H1 (cell line): ENCODE data around the gene SYF2. TPM values are rescaled to one million over a fixed set of nuclear protein-coding genes. Genes with fewer than 3 reads are reported as not detected.

Source experiments
- CEBPB ChIP-seq: IDR thresholded peaks from 2 replicates; pipeline ENCODE4 v1.6.1; 2012; ENCODE audit warnings: low read depth, low read length
- EGR1 ChIP-seq: IDR thresholded peaks from 2 replicates; pipeline ENCODE4 v1.6.1; 2011; ENCODE audit warnings: low read depth, low read length, borderline replicate concordance
- SP2 ChIP-seq: IDR thresholded peaks from 2 replicates; pipeline ENCODE4 v1.6.1; 2012; ENCODE audit warnings: mild to moderate bottlenecking, low read length, inconsistent platforms
- SP4 ChIP-seq: IDR thresholded peaks from 2 replicates; pipeline ENCODE4 v1.6.1; 2012; ENCODE audit warnings: low read length, inconsistent platforms
- polyA plus RNA-seq, 7 experiments: library from polyadenylated mRNA; depleted of rRNA in 3 of 7; stranded (reverse) in 5 of 7; unstranded in 2 of 7; fragments of >200 nt in 5 of 7; fragments of 200-250 nt in 2 of 7; gene quantifications; 1 replicate in 5 of 7; 2 replicates in 1 of 7; 4 replicates in 1 of 7; pipeline versions ENCODE4 v1.2.1 to v1.2.3, GENCODE V29; 2011 to 2013; ENCODE audit warnings: missing spikeins in 2 of 7, mixed read lengths in 2 of 7
- total RNA-seq: library from RNA; stranded (reverse); fragmentation: NEBNext Ultra II Directional; extraction: Animal tissue kit (Norgen Biotek cat#: 25700); gene quantifications from 2 replicates; pipeline ENCODE4 v1.2.1, GENCODE V29; 2021
- TF ChIP-seq, protein P1 (sequence below): IDR thresholded peaks from 2 replicates; pipeline ENCODE4 v1.6.1; 2012; ENCODE audit warnings: inconsistent platforms
- TF ChIP-seq, protein P2 (sequence below): IDR thresholded peaks from 2 replicates; pipeline ENCODE4 v1.6.1; 2012; ENCODE audit warnings: inconsistent platforms

SYF2 gene
- total and polyA plus RNA-seq, 2 of the 8 experiments (the other 6 are each of a cell fraction or from before 2014, with no cell fraction given): 7.5 to 33.0 TPM

DNA sequence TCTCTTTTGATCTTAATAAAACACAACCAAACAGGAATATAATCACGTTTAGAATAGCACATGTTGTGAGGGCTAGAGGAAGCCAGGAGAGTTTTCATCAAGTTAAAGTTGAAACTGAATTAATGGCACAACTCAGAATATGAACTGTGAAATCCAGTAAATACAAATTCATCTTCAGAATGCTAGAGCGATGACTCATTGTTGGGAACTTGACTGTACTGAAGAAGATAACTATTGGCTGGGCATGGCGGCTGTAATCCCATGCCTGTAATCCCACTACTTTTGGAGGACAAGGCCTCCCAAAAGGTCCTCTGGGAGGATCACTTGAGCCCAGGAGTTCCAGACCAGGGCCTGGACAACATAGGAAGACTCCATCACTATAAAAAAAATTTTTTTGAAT, 8.8 kb downstream of the SYF2 start (continued):
- TF ChIP-seq SP4 (no peak), SP2 (no peak), CEBPB (no peak), EGR1 (no peak)
- TF ChIP-seq, protein P1, sequence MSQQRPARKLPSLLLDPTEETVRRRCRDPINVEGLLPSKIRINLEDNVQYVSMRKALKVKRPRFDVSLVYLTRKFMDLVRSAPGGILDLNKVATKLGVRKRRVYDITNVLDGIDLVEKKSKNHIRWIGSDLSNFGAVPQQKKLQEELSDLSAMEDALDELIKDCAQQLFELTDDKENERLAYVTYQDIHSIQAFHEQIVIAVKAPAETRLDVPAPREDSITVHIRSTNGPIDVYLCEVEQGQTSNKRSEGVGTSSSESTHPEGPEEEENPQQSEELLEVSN: no peak
- TF ChIP-seq, protein P2, sequence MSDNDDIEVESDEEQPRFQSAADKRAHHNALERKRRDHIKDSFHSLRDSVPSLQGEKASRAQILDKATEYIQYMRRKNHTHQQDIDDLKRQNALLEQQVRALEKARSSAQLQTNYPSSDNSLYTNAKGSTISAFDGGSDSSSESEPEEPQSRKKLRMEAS: no peak
